GM10266 (cell line): Measurements from ENCODE around the gene IRX5.

Experiments used
- DNase-seq: peaks from one replicate; pipeline ENCODE4 v3.0.0; 2012; ENCODE audit errors: extremely low spot score
- CTCF ChIP-seq: IDR thresholded peaks from 2 replicates; pipeline ENCODE4 v1.5.1; 2012; ENCODE audit warnings: mild to moderate bottlenecking, low read depth; ENCODE audit not compliant: control insufficient read depth, insufficient read depth; ENCODE audit errors: missing control alignments

Gene IRX5

DNA sequence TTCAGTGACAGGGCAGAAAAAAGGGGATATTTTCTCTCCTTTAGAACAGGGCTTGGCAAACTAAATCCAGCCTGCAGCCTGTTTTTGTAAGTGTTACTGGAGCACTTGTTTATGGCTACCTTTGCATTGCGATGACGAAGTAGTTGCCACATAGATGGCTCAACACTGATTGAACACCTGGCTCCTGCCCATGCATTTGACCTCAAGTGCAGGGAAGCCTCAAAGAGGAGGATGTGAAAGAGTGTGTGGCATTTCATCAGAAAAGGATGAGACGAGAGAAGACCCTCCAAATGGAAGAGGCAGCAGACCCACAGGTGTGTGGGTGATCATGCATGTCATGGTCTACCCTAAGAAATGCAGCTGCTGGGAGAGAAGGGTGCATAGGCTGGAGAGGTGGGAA lies 32.7 kb upstream of the IRX5 start:
- DNase-seq = no peak
- TF ChIP-seq CTCF = no peak

GRCh38 chr16:54901606-54902005 lies 29.1 kb upstream of the IRX5 start:
- DNase-seq = no peak

DNA sequence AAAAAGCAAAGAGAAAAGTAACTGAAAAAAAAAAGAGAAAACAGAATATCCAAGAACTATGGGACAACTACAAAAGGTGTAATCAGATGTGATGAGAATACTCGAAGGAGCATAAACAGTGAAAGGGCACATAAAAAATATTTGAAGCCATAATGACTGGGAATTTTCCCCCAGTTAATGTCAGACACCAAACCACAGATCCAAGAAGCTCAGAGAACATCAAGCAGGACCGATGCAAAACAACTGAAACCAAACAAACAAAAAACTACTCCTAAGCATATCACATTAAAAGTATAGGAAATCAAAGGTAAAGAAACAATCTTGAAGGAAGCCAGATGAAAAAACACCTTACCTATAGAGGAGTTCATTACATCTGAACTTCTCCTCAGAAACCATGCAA lies 27.6 kb upstream of the IRX5 start:
- DNase-seq = no peak

More at GRCh38 chr16:54901606-54902005, 29.1 kb upstream of the IRX5 start:
- no peak for TF ChIP-seq CTCF

GRCh38 chr16:54911079-54911478 lies 19.6 kb upstream of the IRX5 start:
- no peak for TF ChIP-seq CTCF
- no peak for DNase-seq

More for the DNA sequence above, 27.6 kb upstream of the IRX5 start:
- no peak for TF ChIP-seq CTCF

DNA sequence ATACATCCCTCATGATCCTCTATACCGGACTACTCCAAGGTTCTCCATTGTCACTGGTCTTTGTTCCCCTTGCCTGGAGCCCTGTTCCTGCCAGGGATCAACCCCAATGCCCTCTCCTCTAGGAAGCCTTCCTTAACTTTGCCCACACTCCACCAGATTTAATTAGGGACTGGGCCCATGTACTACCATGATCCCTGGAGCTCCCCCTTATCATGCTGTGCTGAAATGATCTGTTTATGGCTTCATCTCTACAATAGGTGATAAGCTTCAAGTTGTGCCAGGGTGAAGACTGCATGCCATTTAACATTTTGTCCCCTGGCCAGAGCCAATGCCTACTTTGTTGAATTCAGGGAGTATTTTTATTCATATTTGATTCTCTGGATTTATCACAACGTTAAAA lies 17.9 kb upstream of the IRX5 start:
- no peak for DNase-seq
- no peak for TF ChIP-seq CTCF

DNA sequence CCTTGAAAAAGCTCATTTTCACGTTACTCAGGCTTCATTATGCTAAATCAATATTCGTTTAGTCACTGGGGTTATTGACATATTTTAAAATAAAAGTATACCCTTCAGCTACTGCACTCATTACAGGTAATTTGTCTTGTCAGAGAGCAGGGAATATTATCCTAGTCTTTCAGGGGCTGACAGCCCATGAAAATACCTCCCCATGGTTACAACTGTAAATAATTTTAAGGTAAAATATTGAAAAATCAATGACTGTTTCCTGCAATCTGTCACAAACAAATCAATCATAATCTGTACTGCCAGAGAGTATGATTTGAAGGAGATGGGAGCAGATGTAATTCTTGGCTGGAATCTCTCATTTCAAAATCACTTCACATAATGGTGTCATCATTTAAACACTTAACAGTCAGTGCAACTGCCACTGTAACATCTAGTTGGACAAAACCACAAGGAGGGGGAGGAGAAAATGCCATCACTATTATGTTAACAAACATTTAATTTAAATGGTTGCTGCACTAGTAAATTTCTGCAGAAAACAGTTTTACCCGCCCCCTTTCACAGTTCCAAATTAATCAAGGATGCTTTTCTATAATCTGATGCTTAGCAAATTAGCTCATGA lies 9.3 kb upstream of the IRX5 start:
- TF ChIP-seq CTCF = no peak
- no peak for DNase-seq

- no peak for TF ChIP-seq CTCF
- no peak for DNase-seq
These were observed 7.6 kb upstream of the IRX5 start for GRCh38 chr16:54923055-54923473.
